MCF 10A (cell line): ENCODE results near the gene EIF4E2. TPM values are rescaled to one million over a fixed set of nuclear protein-coding genes. Genes with fewer than 3 reads are reported as not detected.

Source experiments
- BruUV-seq: library from RNA; stranded (reverse); fragments of 400-500 nt; replicated peaks from 2 replicates; lab custom pipeline; 2021; lab: Mats Ljungman, UMichigan
- CTCF ChIA-PET: fragments of 300-600 bp; sonication (Branson Sonifier 250); formaldehyde crosslinking; extraction: SDS; loops from one replicate; lab custom pipeline; 2021; ENCODE audit warnings: antibody characterized with exemption, inconsistent platforms; lab: Yijun Ruan, JAX
- POLR2A ChIA-PET: fragments of 300-600, 350-650 bp; sonication (Branson Sonifier 250); formaldehyde crosslinking; extraction: SDS; loops from one replicate; lab custom pipeline; 2020; ENCODE audit warnings: antibody characterized with exemption, inconsistent platforms; lab: Yijun Ruan, JAX
- DNase-seq: peaks from one replicate; pipeline ENCODE4 v3.0.0-alpha.2; 2018; ENCODE audit not compliant: unreplicated experiment
- H3K27ac Mint-ChIP-seq: one replicate; pipeline ENCODE4 v1.8.0; 2022; ENCODE audit warnings: mild to moderate bottlenecking, low read depth, mixed read lengths; ENCODE audit not compliant: unreplicated experiment
- H3K27me3 Mint-ChIP-seq: one replicate; pipeline ENCODE4 v1.8.0; 2022; ENCODE audit warnings: mixed read lengths; ENCODE audit not compliant: insufficient read depth, unreplicated experiment
- H3K36me3 Mint-ChIP-seq: one replicate; pipeline ENCODE4 v1.8.0; 2022; ENCODE audit warnings: mild to moderate bottlenecking, moderate library complexity, mixed read lengths; ENCODE audit not compliant: insufficient read depth, unreplicated experiment
- H3K4me1 Mint-ChIP-seq: one replicate; pipeline ENCODE4 v1.8.0; 2022; ENCODE audit warnings: mixed read lengths; ENCODE audit not compliant: insufficient read depth, unreplicated experiment
- H3K4me3 Mint-ChIP-seq: one replicate; pipeline ENCODE4 v1.8.0; 2022; ENCODE audit warnings: mild to moderate bottlenecking, moderate library complexity, mixed read lengths; ENCODE audit not compliant: unreplicated experiment
- H3K9me3 Mint-ChIP-seq: one replicate; pipeline ENCODE4 v1.8.0; 2022; ENCODE audit warnings: mixed read lengths; ENCODE audit not compliant: unreplicated experiment
- CTCF ChIP-seq: fragments of 200-600 bp; IDR thresholded peaks from one replicate; pipeline ENCODE4 v1.8.0; 2022; ENCODE audit warnings: antibody characterized with exemption, mild to moderate bottlenecking; ENCODE audit not compliant: unreplicated experiment
- intact Hi-C: fragments of 100-400 bp; cut with micrococcal nuclease; formaldehyde crosslinking; loops from 2 replicates; pipeline ENCODE4 v1.14.1; 2022
- total RNA-seq: library from RNA; stranded (reverse); gene quantifications from 2 replicates; pipeline ENCODE4 v1.2.3, GENCODE V29; 2022

Gene EIF4E2
- total RNA-seq, 1 experiment from 2014 or later = 52.8 TPM

GRCh38 chr2:232538671-232539070, 11.8 kb upstream of the EIF4E2 start:
- intact Hi-C loops = no loop called here
- no TSS peak for BruUV-seq
- peaks cover 6% of the 10 kb centered on the region for H3K9me3 Mint-ChIP-seq
- no peaks in the 10 kb centered on the region for H3K4me1 Mint-ChIP-seq
- peaks cover 6% of the 10 kb centered on the region for H3K36me3 Mint-ChIP-seq
- H3K27me3 Mint-ChIP-seq = no peaks in the 10 kb centered on the region
- TF ChIP-seq CTCF = no peak
- DNase-seq = no peak
- ChIA-PET POLR2A (interaction anchor here (0.6 to 2.6 kb wide), 3 partner anchors 12 to 669 kb away, joined by 3 to 6 read pairs (median 3); partner anchors contain the start of genes EIF4E2 and TIGD1), CTCF (interaction anchor here (0.6 kb wide), 1 partner anchor 391 kb away, joined by 3 read pairs; no protein-coding TSS in a partner anchor)
- no peak overlapping the region for H3K4me3 Mint-ChIP-seq
- no peak overlapping the region for H3K27ac Mint-ChIP-seq

- Mint-ChIP-seq H3K27ac (no peak within 1 kb of the TSS), H3K4me1 (no peaks in the 10 kb centered on the region), H3K9me3 (peaks cover 6% of the 10 kb centered on the region), H3K36me3 (peaks cover 6% of the 10 kb centered on the region), H3K27me3 (no peaks in the 10 kb centered on the region), H3K4me3 (no peak within 1 kb of the TSS)
- TF ChIP-seq CTCF = no peak
- ChIA-PET CTCF (interaction anchor here (0.7 to 1.3 kb wide), 2 partner anchors 100 to 1136 kb away, joined by 3 read pairs; no protein-coding TSS in a partner anchor), POLR2A (interaction anchor here (0.6 to 2.6 kb wide), 3 partner anchors 8 to 88 kb away, joined by 3 to 6 read pairs (median 3); partner anchors contain the start of genes EIF4E2 and TIGD1)
- intact Hi-C loops = no loop called here
- no TSS peak for BruUV-seq
- DNase-seq = no peak
Observed at GRCh38 chr2:232539298-232540231, 10.9 kb upstream of the EIF4E2 start, which contains the start of gene CHRNG. Gene CHRNG, plus strand, starts transcription at chr2:232539692. Its CDS starts 56 bp downstream, at chr2:232539748.

- Mint-ChIP-seq H3K36me3 (peaks cover 6% of the 10 kb centered on the region), H3K27ac (no peak overlapping the region), H3K27me3 (no peaks in the 10 kb centered on the region), H3K4me1 (no peaks in the 10 kb centered on the region), H3K9me3 (peaks cover 6% of the 10 kb centered on the region), H3K4me3 (no peak overlapping the region)
- BruUV-seq = no TSS peak
- intact Hi-C loops = no loop called here
- no peak for TF ChIP-seq CTCF
- POLR2A ChIA-PET = no interaction called here
- CTCF ChIA-PET = no interaction called here
- DNase-seq = no peak
Observed at GRCh38 chr2:232540441-232541041, 9.9 kb upstream of the EIF4E2 start.
